OCI-LY7 (cell line): ENCODE results near the gene ZFAND4.

Source experiments
- EZH2phosphoT487 ChIP-seq: fragments of 200-600 bp; sonication (generic); IDR thresholded peaks from 2 replicates; pipeline ENCODE4 v1.6.1; 2018; ENCODE audit warnings: low read depth, borderline replicate concordance, mild to moderate bottlenecking, mixed run types, antibody characterized with exemption, low read length, moderate library complexity, mixed read lengths
- TF ChIP-seq, protein P1 (sequence below): fragments of 200-600 bp; sonication (generic); conservative IDR thresholded peaks from 2 replicates; pipeline ENCODE4 v1.5.1; 2014; ENCODE audit warnings: mild to moderate bottlenecking, antibody characterized with exemption, low read length, moderate library complexity, mixed read lengths

GRCh38 chr10:45599646-45600045, 72.9 kb downstream of the ZFAND4 start:
- TF ChIP-seq, protein P1, sequence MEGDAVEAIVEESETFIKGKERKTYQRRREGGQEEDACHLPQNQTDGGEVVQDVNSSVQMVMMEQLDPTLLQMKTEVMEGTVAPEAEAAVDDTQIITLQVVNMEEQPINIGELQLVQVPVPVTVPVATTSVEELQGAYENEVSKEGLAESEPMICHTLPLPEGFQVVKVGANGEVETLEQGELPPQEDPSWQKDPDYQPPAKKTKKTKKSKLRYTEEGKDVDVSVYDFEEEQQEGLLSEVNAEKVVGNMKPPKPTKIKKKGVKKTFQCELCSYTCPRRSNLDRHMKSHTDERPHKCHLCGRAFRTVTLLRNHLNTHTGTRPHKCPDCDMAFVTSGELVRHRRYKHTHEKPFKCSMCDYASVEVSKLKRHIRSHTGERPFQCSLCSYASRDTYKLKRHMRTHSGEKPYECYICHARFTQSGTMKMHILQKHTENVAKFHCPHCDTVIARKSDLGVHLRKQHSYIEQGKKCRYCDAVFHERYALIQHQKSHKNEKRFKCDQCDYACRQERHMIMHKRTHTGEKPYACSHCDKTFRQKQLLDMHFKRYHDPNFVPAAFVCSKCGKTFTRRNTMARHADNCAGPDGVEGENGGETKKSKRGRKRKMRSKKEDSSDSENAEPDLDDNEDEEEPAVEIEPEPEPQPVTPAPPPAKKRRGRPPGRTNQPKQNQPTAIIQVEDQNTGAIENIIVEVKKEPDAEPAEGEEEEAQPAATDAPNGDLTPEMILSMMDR: no peak
- TF ChIP-seq EZH2phosphoT487: no peak
